Transverse colon (tissue), 4 donors: Measurements from ENCODE around the gene ALPP. TPM values are rescaled to one million over a fixed set of nuclear protein-coding genes. Genes with fewer than 3 reads are reported as not detected.

Source experiments
- DNase-seq: peaks from one replicate; pipeline ENCODE4 v3.0.0-alpha.2; 2019
- H3K27ac ChIP-seq, 4 donors: fragments of 200-600 bp; sonication (generic); 2 replicates each; pipeline ENCODE4 v1.5.1; 2016 to 2018; ENCODE audit warnings: inconsistent platforms in 4 of 4
- H3K27me3 ChIP-seq: fragments of 200-600 bp; sonication (generic); 2 replicates; pipeline ENCODE4 v1.5.1; 2017; ENCODE audit warnings: inconsistent platforms
- H3K36me3 ChIP-seq, 4 donors: fragments of 200-600 bp; sonication (generic); 2 replicates each; pipeline ENCODE4 v1.5.1; 2017 to 2019; ENCODE audit warnings: inconsistent platforms in 4 of 4
- H3K4me1 ChIP-seq, 4 donors: fragments of 200-600 bp; sonication (generic); 2 replicates each; pipeline ENCODE4 v1.5.1; 2017 to 2020; ENCODE audit warnings: inconsistent platforms in 4 of 4
- H3K4me3 ChIP-seq, 4 donors: fragments of 200-600 bp; sonication (generic); 1 replicate in 1 of 4; 2 replicates in 3 of 4; pipeline versions ENCODE4 v1.5.1 to v1.6.1; 2017 to 2019; ENCODE audit warnings: inconsistent platforms in 4 of 4
- H3K9me3 ChIP-seq, 2 donors: fragments of 200-600 bp; sonication (generic); 2 replicates each; pipeline ENCODE4 v1.5.1; 2017 to 2019; ENCODE audit warnings: inconsistent platforms in 2 of 2
- EP300 ChIP-seq: sonication (generic); formaldehyde crosslinking; IDR thresholded peaks from one replicate; pipeline ENCODE4 v1.6.1; 2017; ENCODE audit warnings: antibody characterized with exemption, low read depth
- POLR2A ChIP-seq: fragments of 450-650 bp; IDR thresholded peaks from one replicate; pipeline ENCODE4 v1.6.1; 2016; ENCODE audit warnings: antibody characterized with exemption, mild to moderate bottlenecking, moderate library complexity
- POLR2AphosphoS5 ChIP-seq, 3 donors: sonication (generic); formaldehyde crosslinking; IDR thresholded peaks; one replicate each; pipeline ENCODE4 v1.6.1; 2016; ENCODE audit warnings: antibody characterized with exemption in 3 of 3
- WGBS, 2 donors: methylation state at CpG; one replicate each; pipeline ENCODE4 v1.1.5; 2018; ENCODE audit warnings: low coverage in 1 of 2; 5-methylcytosine and 5-hydroxymethylcytosine counted together
- in situ Hi-C, 4 donors: fragments of 200-750 bp; cut with MboI; loops; one replicate each; pipeline versions ENCODE4 v1.15.0 to v1.15.1; 2017; ENCODE audit warnings: low sequenced_read_pairs in 3 of 4, low pct_ligation_motif_present in 1 of 4, low pct_unique_long_range_greater_than_20kb in 1 of 4
- intact Hi-C: fragments of 100-400 bp; cut with DNase I; formaldehyde crosslinking; loops from one replicate; pipeline ENCODE4 v1.15.1; 2023; ENCODE audit warnings: low total_unique reads
- total RNA-seq, 4 donors: library from RNA; depleted of rRNA; stranded (reverse); fragments of >200 nt; gene quantifications; one replicate each; pipeline ENCODE4 v1.1.0, GENCODE V29; 2016
- TF ChIP-seq, protein P1 (sequence below), 5 experiments: fragments of 200-600 bp in 3 of 5; fragments of 450-650 bp in 2 of 5; sonication (generic) in 3 of 5; IDR thresholded peaks; 1 replicate in 2 of 5; 2 replicates in 3 of 5; pipeline ENCODE4 v1.5.1; 2016 to 2017; ENCODE audit warnings: antibody characterized with exemption in 5 of 5, inconsistent platforms in 3 of 5, mild to moderate bottlenecking in 2 of 5, moderate library complexity in 1 of 5

The ALPP gene
- total RNA-seq, 4 donors from 2014 or later = not detected

DNA sequence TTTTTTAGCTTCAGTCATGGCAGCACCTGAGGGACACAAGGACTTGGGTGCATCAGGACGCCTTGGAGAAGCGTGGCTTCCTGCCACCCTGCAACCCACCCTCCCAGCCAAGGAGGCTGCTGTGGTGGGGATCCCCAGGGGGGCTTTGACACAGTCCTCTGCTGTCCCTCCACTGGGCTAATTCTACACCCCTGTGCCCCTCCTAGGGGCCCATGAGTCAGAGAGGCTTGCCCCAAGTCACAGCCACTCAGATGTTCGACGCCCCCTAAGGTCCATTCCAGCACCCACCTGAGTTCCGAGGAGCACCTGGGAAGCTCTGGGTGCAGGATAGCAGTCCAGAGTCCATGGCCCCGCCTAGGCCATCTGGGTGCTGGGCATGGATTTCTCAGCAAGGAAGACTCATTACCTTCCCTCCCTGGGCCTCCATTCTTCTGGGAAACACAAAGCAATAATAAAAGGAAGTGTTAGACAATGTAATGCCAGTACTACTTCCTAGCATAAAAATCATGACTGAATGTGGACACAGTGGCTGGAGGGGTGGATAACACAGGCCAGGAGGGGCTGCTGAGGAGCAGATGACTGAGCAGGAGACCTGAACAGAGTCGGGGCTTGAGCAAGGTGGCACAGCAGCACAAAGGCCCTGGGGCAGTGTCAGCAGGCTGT, 31.8 kb downstream of the ALPP start:
- H3K4me1 ChIP-seq = peaks cover 0 to 7% (median 3%) of the 10 kb centered on the region in 4 donors
- intact Hi-C loops = no loop called here
- H3K36me3 ChIP-seq = no peaks in the 10 kb centered on the region
- in situ Hi-C loops = no loop called here
- 17 to 57% methylated on average over 1 to 7 of the region's 7 CpGs for WGBS, 2 donors
- TF ChIP-seq POLR2A = no peak
- TF ChIP-seq EP300 = no peak
- TF ChIP-seq, protein P1, sequence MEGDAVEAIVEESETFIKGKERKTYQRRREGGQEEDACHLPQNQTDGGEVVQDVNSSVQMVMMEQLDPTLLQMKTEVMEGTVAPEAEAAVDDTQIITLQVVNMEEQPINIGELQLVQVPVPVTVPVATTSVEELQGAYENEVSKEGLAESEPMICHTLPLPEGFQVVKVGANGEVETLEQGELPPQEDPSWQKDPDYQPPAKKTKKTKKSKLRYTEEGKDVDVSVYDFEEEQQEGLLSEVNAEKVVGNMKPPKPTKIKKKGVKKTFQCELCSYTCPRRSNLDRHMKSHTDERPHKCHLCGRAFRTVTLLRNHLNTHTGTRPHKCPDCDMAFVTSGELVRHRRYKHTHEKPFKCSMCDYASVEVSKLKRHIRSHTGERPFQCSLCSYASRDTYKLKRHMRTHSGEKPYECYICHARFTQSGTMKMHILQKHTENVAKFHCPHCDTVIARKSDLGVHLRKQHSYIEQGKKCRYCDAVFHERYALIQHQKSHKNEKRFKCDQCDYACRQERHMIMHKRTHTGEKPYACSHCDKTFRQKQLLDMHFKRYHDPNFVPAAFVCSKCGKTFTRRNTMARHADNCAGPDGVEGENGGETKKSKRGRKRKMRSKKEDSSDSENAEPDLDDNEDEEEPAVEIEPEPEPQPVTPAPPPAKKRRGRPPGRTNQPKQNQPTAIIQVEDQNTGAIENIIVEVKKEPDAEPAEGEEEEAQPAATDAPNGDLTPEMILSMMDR (IDR thresholded peaks at IDR 0.05) = no peak
- no peak for TF ChIP-seq POLR2AphosphoS5 (IDR thresholded peaks at IDR 0.05)
- H3K4me3 ChIP-seq = no peak overlapping the region
- no peaks in the 10 kb centered on the region for H3K9me3 ChIP-seq
- peak; percentile 51 for DNase-seq
- peaks cover 19% of the 10 kb centered on the region for H3K27me3 ChIP-seq
- H3K27ac ChIP-seq = no peak overlapping the region

DNA sequence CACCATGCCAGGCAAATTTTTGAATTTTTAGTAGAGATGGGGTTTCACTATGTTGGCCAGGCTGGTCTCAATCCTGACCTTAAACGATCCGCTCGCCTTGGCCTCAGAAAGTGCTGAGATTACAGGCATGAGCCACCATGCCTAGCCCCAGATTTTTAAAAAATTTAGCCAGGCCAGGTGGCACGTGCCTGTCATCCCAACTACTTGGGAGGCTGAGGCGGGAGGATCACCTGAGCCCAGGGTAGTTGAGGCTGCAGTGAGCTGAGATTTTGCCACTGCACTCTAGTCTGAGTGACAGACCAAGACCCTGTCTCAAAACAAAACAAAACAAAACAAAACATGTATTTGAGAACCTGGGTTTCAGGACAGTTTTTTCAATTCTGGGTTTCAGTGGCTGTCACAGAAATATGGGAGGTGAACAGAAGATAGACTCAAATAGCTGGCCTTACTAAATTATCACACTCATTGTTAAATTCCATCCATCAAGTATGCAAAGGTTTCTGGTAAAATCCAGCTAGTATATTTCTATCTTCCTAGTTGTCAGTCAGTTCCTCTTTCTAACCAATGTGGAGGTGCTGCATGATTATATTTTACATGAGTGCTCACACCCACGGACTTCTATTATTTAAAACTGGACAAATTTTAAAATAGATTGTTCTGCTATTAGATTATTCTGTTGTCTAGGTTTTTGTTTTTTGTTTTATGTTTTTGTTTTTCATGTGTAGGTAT, 33.5 kb downstream of the ALPP start:
- no peaks in the 10 kb centered on the region for H3K36me3 ChIP-seq
- no peak overlapping the region for H3K4me3 ChIP-seq
- H3K9me3 ChIP-seq = no peaks in the 10 kb centered on the region
- peaks cover 35% of the 10 kb centered on the region for H3K27me3 ChIP-seq
- in situ Hi-C loops (no loop called here), intact Hi-C loops (no loop called here)
- no peak for DNase-seq
- H3K27ac ChIP-seq = no peak overlapping the region
- TF ChIP-seq, protein P1 (IDR thresholded peaks at IDR 0.05) = no peak
- TF ChIP-seq POLR2A (no peak), POLR2AphosphoS5 (IDR thresholded peaks at IDR 0.05) (no peak), EP300 (no peak)
- peaks cover 0 to 7% (median 3%) of the 10 kb centered on the region in 4 donors for H3K4me1 ChIP-seq
- WGBS, 2 donors = 83 to 88% methylated on average over 1 to 6 of the region's 6 CpGs

DNA sequence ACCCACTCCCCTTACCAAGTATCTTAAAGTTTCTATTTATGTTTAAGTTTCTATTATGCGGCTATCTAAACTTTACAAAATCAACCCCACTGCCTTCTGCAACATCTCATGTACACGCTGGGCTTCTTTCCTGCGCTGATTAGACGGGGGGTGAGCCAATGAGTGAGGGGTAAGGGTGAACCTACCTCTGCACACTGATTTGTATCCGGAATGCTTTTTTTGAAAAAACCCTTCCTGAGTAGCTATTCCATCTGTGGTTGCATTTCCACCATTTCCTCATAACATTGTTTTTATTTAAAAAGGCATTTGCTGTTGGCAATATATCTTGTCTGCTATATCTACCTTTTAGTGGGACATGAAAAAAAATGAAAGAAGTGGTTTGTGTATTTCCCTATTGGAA, 34.4 kb downstream of the ALPP start:
- no peaks in the 10 kb centered on the region for H3K9me3 ChIP-seq
- in situ Hi-C loops (no loop called here), intact Hi-C loops (no loop called here)
- DNase-seq = no peak
- peaks cover 0 to 7% (median 3%) of the 10 kb centered on the region in 4 donors for H3K4me1 ChIP-seq
- H3K27me3 ChIP-seq = peaks cover 44% of the 10 kb centered on the region
- WGBS, 2 donors = 52 to 53% methylated on average over 5 of the region's 5 CpGs
- TF ChIP-seq, protein P1 (IDR thresholded peaks at IDR 0.05) = no peak
- TF ChIP-seq EP300 (no peak), POLR2A (no peak), POLR2AphosphoS5 (IDR thresholded peaks at IDR 0.05) (no peak)
- H3K27ac ChIP-seq = no peak overlapping the region
- no peak overlapping the region for H3K4me3 ChIP-seq
- no peaks in the 10 kb centered on the region for H3K36me3 ChIP-seq

DNA sequence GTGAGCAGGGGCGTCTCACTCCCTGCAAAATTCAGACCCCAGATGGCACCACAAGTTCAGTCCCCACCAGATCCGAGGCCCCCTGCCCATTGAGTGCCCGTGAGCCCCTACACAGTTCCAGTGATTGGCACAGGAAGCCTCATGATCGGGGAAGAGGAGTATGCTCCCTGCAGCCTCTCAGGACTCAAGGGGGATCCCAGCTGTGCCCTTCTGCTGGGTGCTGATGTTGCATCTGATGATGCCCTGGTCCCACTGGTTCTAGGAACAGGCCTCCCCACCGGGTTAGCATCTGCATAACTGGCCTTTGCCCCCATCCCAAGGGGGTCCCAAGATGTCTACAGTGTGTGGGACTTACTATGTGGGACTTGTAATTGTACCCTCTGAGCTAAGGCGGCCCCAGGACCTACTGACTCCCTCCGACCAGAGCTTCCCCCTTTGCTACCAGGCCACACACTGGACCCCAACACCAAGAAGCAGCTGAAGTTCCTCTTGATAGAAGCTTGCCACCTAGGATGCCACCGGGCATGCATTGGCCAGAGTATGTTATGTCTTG, 36.7 kb downstream of the ALPP start:
- in situ Hi-C loops (no loop called here), intact Hi-C loops (no loop called here)
- H3K27me3 ChIP-seq = peaks cover 63% of the 10 kb centered on the region
- WGBS, 2 donors = 94% methylated on average over 6 of the region's 8 CpGs; no CpG with 5 or more reads in 1 of the 2 donors
- no peaks in the 10 kb centered on the region for H3K36me3 ChIP-seq
- H3K4me1 ChIP-seq = peaks cover 0 to 26% (median 20%) of the 10 kb centered on the region in 4 donors
- DNase-seq = no peak
- TF ChIP-seq POLR2A (no peak), POLR2AphosphoS5 (IDR thresholded peaks at IDR 0.05) (no peak), EP300 (no peak)
- TF ChIP-seq, protein P1 (IDR thresholded peaks at IDR 0.05) = no peak
- no peak overlapping the region for H3K27ac ChIP-seq
- H3K9me3 ChIP-seq = no peaks in the 10 kb centered on the region
- no peak overlapping the region for H3K4me3 ChIP-seq
